HCT116 (cell line): Measurements from ENCODE around the gene LPIN1. TPM values are rescaled to one million over a fixed set of nuclear protein-coding genes. Genes with fewer than 3 reads are reported as not detected.

Source experiments
- ATAC-seq: fragments of 200-7000 bp; cut with Tn5 transposase; 2 replicates; pipeline ENCODE4 v1.9.1; 2020; ENCODE audit warnings: mild to moderate bottlenecking, moderate library complexity
- BruUV-seq: library from RNA; stranded (reverse); fragments of 400-500 nt; replicated peaks from 2 replicates; lab custom pipeline; 2021; lab: Mats Ljungman, UMichigan
- CTCF ChIA-PET: fragments of 300-600 bp; sonication (Branson Sonifier 250); formaldehyde crosslinking; loops from one replicate; lab custom pipeline; 2021; ENCODE audit warnings: antibody characterized with exemption; lab: Charles Lee
- POLR2A ChIA-PET: fragments of 300-600, 350-600 bp; sonication (Branson Sonifier 250); formaldehyde crosslinking; loops from one replicate; lab custom pipeline; 2021; ENCODE audit warnings: antibody characterized with exemption; lab: Charles Lee
- RAD21 ChIA-PET, 2 experiments: fragments of 300-600 bp; sonication (Branson Sonifier 250); formaldehyde crosslinking; loops; one replicate each; lab custom pipeline; 2023; ENCODE audit warnings: low total read pairs in 2 of 2; ENCODE audit not compliant: uncharacterized antibody in 2 of 2, unreplicated experiment in 2 of 2, low non-redundant PET in 1 of 2; lab: Charles Lee
- DNase-seq: peaks from one replicate; pipeline ENCODE4 v3.0.0-alpha.2; 2010; ENCODE audit warnings: low read depth, low spot score
- H2AFZ ChIP-seq: fragments of 200-600 bp; shearing (Covaris generic), sonication (generic); 2 replicates; pipeline ENCODE4 v1.6.1; 2017; ENCODE audit warnings: low read depth, mixed run types, mixed read lengths, antibody characterized with exemption, low read length; ENCODE audit not compliant: poor library complexity, severe bottlenecking
- H3K27ac ChIP-seq: 2 replicates; pipeline ENCODE4 v1.5.1; 2012; ENCODE audit warnings: low read depth, low read length
- H3K27me3 ChIP-seq: fragments of 200-600 bp; sonication (generic); 2 replicates; pipeline ENCODE4 v1.6.1; 2016; ENCODE audit warnings: mixed run types, low read length, mixed read lengths; ENCODE audit not compliant: insufficient read depth
- H3K36me3 ChIP-seq, 2 experiments: fragments of 200-500 bp in 1 of 2; fragments of 200-600 bp in 1 of 2; sonication (Bioruptor generic) in 1 of 2; sonication (generic) in 1 of 2; 2 replicates each; pipeline versions ENCODE4 v1.5.1 to v1.6.1; 2014 to 2016; ENCODE audit warnings: low read length in 2 of 2, inconsistent platforms in 1 of 2, mixed read lengths in 1 of 2, mixed run types in 1 of 2; ENCODE audit not compliant: insufficient read depth in 2 of 2, control insufficient read depth in 1 of 2
- H3K4me1 ChIP-seq, 2 experiments: fragments of 200-600 bp in 1 of 2; sonication (generic) in 1 of 2; 2 replicates each; pipeline versions ENCODE4 v1.5.1 to v1.6.1; 2012 to 2017; ENCODE audit warnings: low read length in 2 of 2, inconsistent platforms in 1 of 2, mild to moderate bottlenecking in 1 of 2, mixed read lengths in 1 of 2, mixed run types in 1 of 2, moderate library complexity in 1 of 2; ENCODE audit not compliant: insufficient read depth in 2 of 2, control insufficient read depth in 1 of 2
- H3K4me2 ChIP-seq: fragments of 200-600 bp; sonication (generic); 2 replicates; pipeline ENCODE4 v1.6.1; 2017; ENCODE audit warnings: mixed run types, low read length, mixed read lengths
- H3K4me3 ChIP-seq, 2 experiments: fragments of 200-600 bp in 1 of 2; sonication (generic) in 1 of 2; replicated peaks in 1 of 2; 2 replicates each; pipeline ENCODE4 v1.5.1; 2011 to 2016; ENCODE audit warnings: low read length in 2 of 2, control low read depth in 1 of 2, low read depth in 1 of 2, mild to moderate bottlenecking in 1 of 2, mixed read lengths in 1 of 2, mixed run types in 1 of 2
- H3K79me2 ChIP-seq: fragments of 200-600 bp; sonication (generic); 2 replicates; pipeline ENCODE4 v1.6.1; 2017; ENCODE audit warnings: mild to moderate bottlenecking, mixed run types, low read length, moderate library complexity, mixed read lengths; ENCODE audit not compliant: insufficient read depth
- H3K9ac ChIP-seq: fragments of 200-600 bp; sonication (generic); 2 replicates; pipeline ENCODE4 v1.6.1; 2016; ENCODE audit warnings: low read length, mixed read lengths
- H3K9me2 ChIP-seq: fragments of 200-600 bp; sonication (generic), shearing (Covaris generic); 2 replicates; pipeline ENCODE4 v1.6.1; 2017; ENCODE audit warnings: mixed run types, mild to moderate bottlenecking, moderate library complexity; ENCODE audit not compliant: insufficient read depth
- H3K9me3 ChIP-seq, 2 experiments: fragments of 200-500 bp in 1 of 2; fragments of 200-600 bp in 1 of 2; sonication (Bioruptor generic) in 1 of 2; sonication (generic) in 1 of 2; 2 replicates each; pipeline ENCODE4 v1.6.1; 2014 to 2017; ENCODE audit warnings: low read length in 2 of 2, mixed read lengths in 2 of 2, inconsistent platforms in 1 of 2, low read depth in 1 of 2, mild to moderate bottlenecking in 1 of 2, mixed run types in 1 of 2, moderate library complexity in 1 of 2; ENCODE audit not compliant: control insufficient read depth in 1 of 2, insufficient read depth in 1 of 2
- H4K20me1 ChIP-seq: fragments of 200-600 bp; sonication (generic), shearing (Covaris generic); 2 replicates; pipeline ENCODE4 v1.6.1; 2017; ENCODE audit warnings: mixed run types, mild to moderate bottlenecking, moderate library complexity; ENCODE audit not compliant: insufficient read depth
- CBX3 ChIP-seq: IDR thresholded peaks from 2 replicates; pipeline ENCODE4 v1.6.1; 2012; ENCODE audit warnings: low read depth
- CTCF ChIP-seq, 3 experiments: fragments of 200-600 bp in 1 of 3; sonication (generic) in 1 of 3; IDR thresholded peaks in 2 of 3; conservative IDR thresholded peaks in 1 of 3; 2 replicates each; pipeline ENCODE4 v1.5.1; 2012 to 2017; ENCODE audit warnings: low read depth in 2 of 3, low read length in 2 of 3, antibody characterized with exemption in 1 of 3, borderline replicate concordance in 1 of 3, control low read depth in 1 of 3, mild to moderate bottlenecking in 1 of 3, mixed read lengths in 1 of 3, mixed run types in 1 of 3, moderate library complexity in 1 of 3; ENCODE audit not compliant: insufficient read depth in 1 of 3
- EGR1 ChIP-seq: IDR thresholded peaks from 2 replicates; pipeline ENCODE4 v1.6.1; 2012; ENCODE audit warnings: low read depth
- ELF1 ChIP-seq: IDR thresholded peaks from 2 replicates; pipeline ENCODE4 v1.6.1; 2012; ENCODE audit warnings: low read depth, borderline replicate concordance
- EZH2 ChIP-seq: fragments of 200-600 bp; sonication (generic); IDR thresholded peaks from 2 replicates; pipeline ENCODE4 v1.6.1; 2017; ENCODE audit warnings: antibody characterized with exemption, mixed run types
- JUND ChIP-seq: IDR thresholded peaks from 2 replicates; pipeline ENCODE4 v1.6.1; 2012
- MAX ChIP-seq: IDR thresholded peaks from 2 replicates; pipeline ENCODE4 v1.6.1; 2012
- POLR2A ChIP-seq: IDR thresholded peaks from 2 replicates; pipeline ENCODE4 v1.7.0; 2011; ENCODE audit warnings: borderline replicate concordance; ENCODE audit not compliant: insufficient read depth, insufficient read length; ENCODE audit errors: extremely low read depth
- POLR2AphosphoS5 ChIP-seq: IDR thresholded peaks from 2 replicates; pipeline ENCODE4 v1.6.1; 2011; ENCODE audit warnings: mild to moderate bottlenecking, low read depth, low read length, moderate library complexity
- RAD21 ChIP-seq: IDR thresholded peaks from 2 replicates; pipeline ENCODE4 v1.6.1; 2012; ENCODE audit warnings: low read depth, mild to moderate bottlenecking
- SIN3A ChIP-seq: IDR thresholded peaks from 2 replicates; pipeline ENCODE4 v1.6.1; 2012; ENCODE audit warnings: low read depth
- SP1 ChIP-seq: IDR thresholded peaks from 2 replicates; pipeline ENCODE4 v1.6.1; 2012; ENCODE audit warnings: low read depth
- SRF ChIP-seq: IDR thresholded peaks from 2 replicates; pipeline ENCODE4 v1.6.1; 2012; ENCODE audit warnings: low read depth
- TCF7L2 ChIP-seq: IDR thresholded peaks from 2 replicates; pipeline ENCODE4 v1.7.0; 2011; ENCODE audit warnings: borderline replicate concordance, inconsistent platforms; ENCODE audit not compliant: insufficient read depth, insufficient read length; ENCODE audit errors: extremely low read depth
- YY1 ChIP-seq: IDR thresholded peaks from 2 replicates; pipeline ENCODE4 v1.6.1; 2011; ENCODE audit warnings: low read length, low read depth, moderate library complexity, mild to moderate bottlenecking; ENCODE audit not compliant: insufficient replicate concordance; ENCODE audit errors: extremely low read depth
- ZFX ChIP-seq: fragments of 450-650 bp; IDR thresholded peaks from 2 replicates; pipeline ENCODE4 v1.6.1; 2017
- ZNF274 ChIP-seq: fragments of 200-500 bp; sonication (Bioruptor generic); IDR thresholded peaks from 2 replicates; pipeline ENCODE4 v1.6.1; 2014; ENCODE audit warnings: mild to moderate bottlenecking, low read depth, low read length, inconsistent platforms
- intact Hi-C: fragments of 100-400 bp; cut with micrococcal nuclease; formaldehyde crosslinking; loops from 2 replicates; pipeline ENCODE4 v1.10.0; 2022
- total RNA-seq: library from RNA; stranded (reverse); gene quantifications from one replicate; pipeline ENCODE4 v1.2.1, GENCODE V29; 2021; ENCODE audit not compliant: unreplicated experiment
- TF ChIP-seq, protein P1 (sequence below): IDR thresholded peaks from 2 replicates; pipeline ENCODE4 v1.6.1; 2011; ENCODE audit warnings: mild to moderate bottlenecking, low read length, moderate library complexity; ENCODE audit not compliant: insufficient replicate concordance; ENCODE audit errors: extremely low read depth
- TF ChIP-seq, protein P2 (sequence below): IDR thresholded peaks from 2 replicates; pipeline ENCODE4 v1.6.1; 2012; ENCODE audit warnings: low read depth

The LPIN1 gene
- total RNA-seq, 1 experiment from 2014 or later, result 16.7 TPM

DNA sequence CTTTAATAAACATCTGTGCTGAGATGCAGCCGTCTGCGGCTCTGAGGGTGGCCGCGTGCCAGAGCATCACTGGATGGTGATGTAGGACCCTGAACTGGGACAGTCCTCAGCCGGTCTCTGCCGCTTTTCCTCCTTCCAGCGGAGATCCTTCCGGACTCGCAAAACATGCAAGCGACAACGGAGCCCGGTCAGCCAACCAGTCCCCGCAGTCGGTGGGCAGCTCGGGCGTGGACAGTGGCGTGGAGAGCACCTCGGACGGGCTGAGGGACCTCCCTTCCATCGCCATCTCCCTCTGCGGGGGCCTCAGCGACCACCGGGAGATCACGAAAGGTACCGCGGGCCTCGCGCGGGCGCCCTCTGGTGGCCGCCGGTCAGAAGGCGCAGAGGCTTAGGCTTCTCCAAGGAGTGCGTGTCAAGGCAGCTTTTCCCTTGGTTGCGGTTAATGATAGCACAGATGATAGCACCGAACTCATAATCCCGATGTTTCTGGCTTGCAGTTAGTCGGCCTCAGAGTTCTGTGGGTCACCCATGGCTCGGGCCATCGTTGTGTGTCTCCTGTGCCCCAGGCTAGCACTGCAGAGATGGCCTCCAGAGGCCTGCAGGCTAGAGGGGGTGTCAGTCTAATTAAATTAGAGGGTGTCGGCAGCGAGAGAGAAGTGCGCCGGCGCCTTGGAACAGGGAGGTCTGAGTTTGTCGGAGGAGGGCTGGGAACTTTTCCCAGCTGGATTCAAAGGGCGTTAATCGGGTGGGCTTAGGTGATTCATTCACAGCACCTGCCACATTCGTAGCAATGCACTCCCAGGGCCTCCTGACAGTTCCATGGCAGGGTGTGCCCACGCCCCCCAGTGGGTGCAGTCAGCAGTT, 38.5 kb downstream of the LPIN1 start:
- no peak overlapping the region for H3K27ac ChIP-seq
- DNase-seq (no peak), ATAC-seq (peak; percentile 92)
- H4K20me1 ChIP-seq, result no peaks in the 10 kb centered on the region
- no peak overlapping the region for H3K9ac ChIP-seq
- ChIA-PET CTCF (interaction anchor here (0.7 to 1.9 kb wide), 7 partner anchors 8 to 1222 kb away, joined by 3 to 6 read pairs (median 3); no protein-coding TSS in a partner anchor), POLR2A (no interaction called here), RAD21 (no interaction called here)
- no peaks in the 10 kb centered on the region for H3K9me3 ChIP-seq
- H3K27me3 ChIP-seq, result no peaks in the 10 kb centered on the region
- no TSS peak for BruUV-seq
- no peak overlapping the region for H2AFZ ChIP-seq
- no peak overlapping the region for H3K4me3 ChIP-seq
- H3K36me3 ChIP-seq, result no peaks in the 10 kb centered on the region
- no peaks in the 10 kb centered on the region for H3K4me1 ChIP-seq
- intact Hi-C loops, result loop anchor here (5.0 kb wide), 1 partner anchor 193 kb away; no protein-coding TSS in a partner anchor
- no peaks in the 10 kb centered on the region for H3K79me2 ChIP-seq
- H3K4me2 ChIP-seq, result no peak overlapping the region
- H3K9me2 ChIP-seq, result no peaks in the 10 kb centered on the region
- TF ChIP-seq JUND, result no peak
- no peak for TF ChIP-seq MAX
- TF ChIP-seq SP1, result no peak
- TF ChIP-seq, protein P1, sequence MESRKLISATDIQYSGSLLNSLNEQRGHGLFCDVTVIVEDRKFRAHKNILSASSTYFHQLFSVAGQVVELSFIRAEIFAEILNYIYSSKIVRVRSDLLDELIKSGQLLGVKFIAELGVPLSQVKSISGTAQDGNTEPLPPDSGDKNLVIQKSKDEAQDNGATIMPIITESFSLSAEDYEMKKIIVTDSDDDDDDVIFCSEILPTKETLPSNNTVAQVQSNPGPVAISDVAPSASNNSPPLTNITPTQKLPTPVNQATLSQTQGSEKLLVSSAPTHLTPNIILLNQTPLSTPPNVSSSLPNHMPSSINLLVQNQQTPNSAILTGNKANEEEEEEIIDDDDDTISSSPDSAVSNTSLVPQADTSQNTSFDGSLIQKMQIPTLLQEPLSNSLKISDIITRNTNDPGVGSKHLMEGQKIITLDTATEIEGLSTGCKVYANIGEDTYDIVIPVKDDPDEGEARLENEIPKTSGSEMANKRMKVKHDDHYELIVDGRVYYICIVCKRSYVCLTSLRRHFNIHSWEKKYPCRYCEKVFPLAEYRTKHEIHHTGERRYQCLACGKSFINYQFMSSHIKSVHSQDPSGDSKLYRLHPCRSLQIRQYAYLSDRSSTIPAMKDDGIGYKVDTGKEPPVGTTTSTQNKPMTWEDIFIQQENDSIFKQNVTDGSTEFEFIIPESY, result no peak
- peak; percentile 14 to 83 (median 72); a peak in 4 of 6 replicates for TF ChIP-seq CTCF (IDR thresholded peaks at IDR 0.05 in 2 of 3, conservative IDR thresholded peaks at IDR 0.05 in 1 of 3; ENCODE audit: borderline replicate concordance in 1 of 3, insufficient read depth in 1 of 3, low read depth in 2 of 3, low read length in 2 of 3)
- TF ChIP-seq POLR2AphosphoS5, result no peak
- no peak for TF ChIP-seq YY1
- TF ChIP-seq SIN3A, result no peak
- TF ChIP-seq, protein P2, sequence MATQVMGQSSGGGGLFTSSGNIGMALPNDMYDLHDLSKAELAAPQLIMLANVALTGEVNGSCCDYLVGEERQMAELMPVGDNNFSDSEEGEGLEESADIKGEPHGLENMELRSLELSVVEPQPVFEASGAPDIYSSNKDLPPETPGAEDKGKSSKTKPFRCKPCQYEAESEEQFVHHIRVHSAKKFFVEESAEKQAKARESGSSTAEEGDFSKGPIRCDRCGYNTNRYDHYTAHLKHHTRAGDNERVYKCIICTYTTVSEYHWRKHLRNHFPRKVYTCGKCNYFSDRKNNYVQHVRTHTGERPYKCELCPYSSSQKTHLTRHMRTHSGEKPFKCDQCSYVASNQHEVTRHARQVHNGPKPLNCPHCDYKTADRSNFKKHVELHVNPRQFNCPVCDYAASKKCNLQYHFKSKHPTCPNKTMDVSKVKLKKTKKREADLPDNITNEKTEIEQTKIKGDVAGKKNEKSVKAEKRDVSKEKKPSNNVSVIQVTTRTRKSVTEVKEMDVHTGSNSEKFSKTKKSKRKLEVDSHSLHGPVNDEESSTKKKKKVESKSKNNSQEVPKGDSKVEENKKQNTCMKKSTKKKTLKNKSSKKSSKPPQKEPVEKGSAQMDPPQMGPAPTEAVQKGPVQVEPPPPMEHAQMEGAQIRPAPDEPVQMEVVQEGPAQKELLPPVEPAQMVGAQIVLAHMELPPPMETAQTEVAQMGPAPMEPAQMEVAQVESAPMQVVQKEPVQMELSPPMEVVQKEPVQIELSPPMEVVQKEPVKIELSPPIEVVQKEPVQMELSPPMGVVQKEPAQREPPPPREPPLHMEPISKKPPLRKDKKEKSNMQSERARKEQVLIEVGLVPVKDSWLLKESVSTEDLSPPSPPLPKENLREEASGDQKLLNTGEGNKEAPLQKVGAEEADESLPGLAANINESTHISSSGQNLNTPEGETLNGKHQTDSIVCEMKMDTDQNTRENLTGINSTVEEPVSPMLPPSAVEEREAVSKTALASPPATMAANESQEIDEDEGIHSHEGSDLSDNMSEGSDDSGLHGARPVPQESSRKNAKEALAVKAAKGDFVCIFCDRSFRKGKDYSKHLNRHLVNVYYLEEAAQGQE, result no peak
- TF ChIP-seq TCF7L2, result peak; percentile 61
- no peak for TF ChIP-seq EGR1
- no peak for TF ChIP-seq ELF1
- TF ChIP-seq ZFX, result no peak
- TF ChIP-seq ZNF274, result no peak
- no peak for TF ChIP-seq CBX3
- TF ChIP-seq SRF, result no peak
- peak; percentile 32; the same call in 1 of the 2 replicates for TF ChIP-seq RAD21
- TF ChIP-seq EZH2, result no peak
- no peak for TF ChIP-seq POLR2A
